A549 (cell line): Measurements from ENCODE around the gene MS4A4A. TPM values are rescaled to one million over a fixed set of nuclear protein-coding genes. Genes with fewer than 3 reads are reported as not detected.
A peak's percentile ranks its signal among the peaks of the same experiment; 100 is the strongest.

Experiments
- ATAC-seq, 2 experiments: fragments of 200-7000 bp in 1 of 2; fragments of >200 bp in 1 of 2; cut with Nextera tagmentation in 1 of 2; cut with Tn5 transposase in 1 of 2; 3 replicates each; pipeline versions ENCODE4 v1.8.0 to v1.9.1; 2018 to 2020; ENCODE audit warnings: mild to moderate bottlenecking in 1 of 2, moderate library complexity in 1 of 2
- CTCF ChIA-PET: fragments of 300-600 bp; sonication (Branson Sonifier 250); formaldehyde crosslinking; extraction: SDS; loops from one replicate; lab custom pipeline; 2021; ENCODE audit warnings: antibody characterized with exemption, inconsistent platforms; lab: Yijun Ruan, JAX
- POLR2A ChIA-PET: fragments of 350-600 bp; formaldehyde crosslinking; extraction: SDS; loops from one replicate; lab custom pipeline; 2021; ENCODE audit warnings: antibody characterized with exemption, inconsistent platforms; lab: Yijun Ruan, JAX
- DNase-seq, 2 experiments: peaks; one replicate each; pipeline versions ENCODE4 v3.0.0 to v3.0.0-alpha.2; 2011 to 2016; ENCODE audit warnings: low read depth in 1 of 2, low spot score in 1 of 2
- FAIRE-seq: peaks from 2 replicates; lab custom pipeline; 2011; peaks lifted over from hg19 to GRCh38; lab: Jason Lieb, UNC
- H3K27ac ChIP-seq, 2 experiments: fragments of >200 bp; sonication (Bioruptor Twin); formaldehyde crosslinking; 3 replicates each; pipeline ENCODE4 v1.5.1; 2016 to 2017
- H3K4me1 ChIP-seq: fragments of >200 bp; sonication (Bioruptor Twin); formaldehyde crosslinking; 3 replicates; pipeline ENCODE4 v1.6.1; 2016
- H3K4me2 ChIP-seq: fragments of >200 bp; sonication (Bioruptor Twin); formaldehyde crosslinking; 3 replicates; pipeline ENCODE4 v1.6.1; 2016
- H3K4me3 ChIP-seq: fragments of >200 bp; sonication (Bioruptor Twin); formaldehyde crosslinking; 3 replicates; pipeline ENCODE4 v1.5.1; 2016
- H3K9me3 ChIP-seq: fragments of >200 bp; sonication (Bioruptor Twin); formaldehyde crosslinking; 3 replicates; pipeline ENCODE4 v1.6.1; 2016
- CBX8 ChIP-seq: fragments of 200-600 bp; sonication (generic); IDR thresholded peaks from 2 replicates; pipeline ENCODE4 v1.6.1; 2016
- CEBPB ChIP-seq, 2 experiments: fragments of >200 bp in 1 of 2; sonication (Bioruptor Twin) in 1 of 2; formaldehyde crosslinking in 1 of 2; IDR thresholded peaks; 2 replicates each; pipeline ENCODE4 v1.6.1; 2012 to 2016
- CHD2 ChIP-seq: fragments of 150-350 bp; IDR thresholded peaks from 2 replicates; pipeline ENCODE4 v1.6.1; 2014; ENCODE audit warnings: low read length; ENCODE audit not compliant: partially characterized antibody
- EHF ChIP-seq: fragments of 250-450 bp; sonication (Bioruptor Pico); IDR thresholded peaks from 2 replicates; pipeline ENCODE4 v1.5.0; 2020; ENCODE audit warnings: mild to moderate bottlenecking
- EHMT2 ChIP-seq: fragments of 200-600 bp; sonication (generic); IDR thresholded peaks from 2 replicates; pipeline ENCODE4 v1.6.1; 2016; ENCODE audit warnings: antibody characterized with exemption, low read depth, mild to moderate bottlenecking, moderate library complexity
- ESRRA ChIP-seq: fragments of 150-350 bp; IDR thresholded peaks from 2 replicates; pipeline ENCODE4 v1.6.1; 2014; ENCODE audit warnings: mild to moderate bottlenecking, low read length, borderline replicate concordance
- FOSL2 ChIP-seq, 2 experiments: fragments of 450-650 bp in 1 of 2; fragments of >200 bp in 1 of 2; sonication (Bioruptor Twin) in 1 of 2; formaldehyde crosslinking; IDR thresholded peaks; 2 replicates each; pipeline versions ENCODE4 v1.5.0 to v1.6.1; 2016 to 2020; ENCODE audit warnings: mild to moderate bottlenecking in 1 of 2, moderate library complexity in 1 of 2
- GATA3 ChIP-seq: IDR thresholded peaks from 2 replicates; pipeline ENCODE4 v1.6.1; 2012; ENCODE audit warnings: borderline replicate concordance
- HOXB13 ChIP-seq: fragments of 250-450 bp; sonication (Bioruptor Pico); IDR thresholded peaks from 2 replicates; pipeline ENCODE4 v1.5.0; 2020; ENCODE audit warnings: low read depth, mild to moderate bottlenecking, moderate library complexity
- HOXB5 ChIP-seq: fragments of 250-450 bp; sonication (Bioruptor Pico); IDR thresholded peaks from 2 replicates; pipeline ENCODE4 v1.5.0; 2020; ENCODE audit warnings: mild to moderate bottlenecking, moderate library complexity
- MAZ ChIP-seq: fragments of 150-350 bp; IDR thresholded peaks from 2 replicates; pipeline ENCODE4 v1.6.1; 2014; ENCODE audit warnings: antibody characterized with exemption, low read depth, low read length, borderline replicate concordance
- MYC ChIP-seq: IDR thresholded peaks from 2 replicates; pipeline ENCODE4 v1.6.1; 2012; ENCODE audit warnings: mild to moderate bottlenecking, inconsistent platforms, low read length, improper control_type of control experiment, borderline replicate concordance
- PHF8 ChIP-seq: fragments of 200-600 bp; sonication (generic); IDR thresholded peaks from 2 replicates; pipeline ENCODE4 v1.6.1; 2016; ENCODE audit warnings: low read depth, mild to moderate bottlenecking, antibody characterized with exemption, moderate library complexity, borderline replicate concordance
- RARB ChIP-seq: fragments of 250-450 bp; sonication (Bioruptor Pico); IDR thresholded peaks from 2 replicates; pipeline ENCODE4 v1.8.0; 2021; ENCODE audit warnings: mild to moderate bottlenecking, moderate library complexity
- RFX5 ChIP-seq: fragments of 450-650 bp; IDR thresholded peaks from 2 replicates; pipeline ENCODE4 v1.7.1; 2014; ENCODE audit warnings: antibody characterized with exemption, mild to moderate bottlenecking, moderate library complexity
- SMC3 ChIP-seq: fragments of >200 bp; sonication (Bioruptor Twin); formaldehyde crosslinking; IDR thresholded peaks from 3 replicates; pipeline ENCODE4 v1.6.1; 2018; ENCODE audit warnings: inconsistent platforms
- WGBS: methylation state at CpG from one replicate; pipeline ENCODE4 v1.1.6; 2017; ENCODE audit errors: missing lambda C conversion rate; 5-methylcytosine and 5-hydroxymethylcytosine counted together
- polyA plus RNA-seq, 4 experiments: library from polyadenylated mRNA; depleted of rRNA in 3 of 4; stranded (reverse); fragments of >200 nt; fragmentation: RNase III in 1 of 4; extraction: RNeasy Plus Mini Kit Qiagen cat#74134 plus additional on column Dnase treatment in 1 of 4; gene quantifications; 2 replicates in 3 of 4; 3 replicates in 1 of 4; pipeline ENCODE4 v1.2.3, GENCODE V29; 2011 to 2017
- TF ChIP-seq, protein P1 (sequence below): IDR thresholded peaks from 2 replicates; pipeline ENCODE4 v1.6.1; 2012; ENCODE audit warnings: low read depth, borderline replicate concordance
- TF ChIP-seq, protein P2 (sequence below): fragments of 250-450 bp; sonication (Bioruptor Pico); IDR thresholded peaks from 2 replicates; pipeline ENCODE4 v1.5.0; 2020; ENCODE audit warnings: low read depth, mild to moderate bottlenecking, moderate library complexity
- TF ChIP-seq, protein P3 (sequence below): IDR thresholded peaks from 2 replicates; pipeline ENCODE4 v1.6.1; 2012
- TF ChIP-seq, protein P4 (sequence below): fragments of >200 bp; sonication (Bioruptor Twin); formaldehyde crosslinking; IDR thresholded peaks from 2 replicates; pipeline ENCODE4 v1.6.1; 2016
- TF ChIP-seq, protein P5 (sequence below): fragments of 450-650 bp; IDR thresholded peaks from 2 replicates; pipeline ENCODE4 v1.6.1; 2014; ENCODE audit warnings: antibody characterized with exemption

Gene MS4A4A
- polyA plus RNA-seq, 2 of the 4 experiments (the other 2 are of a cell fraction) = not detected

DNA sequence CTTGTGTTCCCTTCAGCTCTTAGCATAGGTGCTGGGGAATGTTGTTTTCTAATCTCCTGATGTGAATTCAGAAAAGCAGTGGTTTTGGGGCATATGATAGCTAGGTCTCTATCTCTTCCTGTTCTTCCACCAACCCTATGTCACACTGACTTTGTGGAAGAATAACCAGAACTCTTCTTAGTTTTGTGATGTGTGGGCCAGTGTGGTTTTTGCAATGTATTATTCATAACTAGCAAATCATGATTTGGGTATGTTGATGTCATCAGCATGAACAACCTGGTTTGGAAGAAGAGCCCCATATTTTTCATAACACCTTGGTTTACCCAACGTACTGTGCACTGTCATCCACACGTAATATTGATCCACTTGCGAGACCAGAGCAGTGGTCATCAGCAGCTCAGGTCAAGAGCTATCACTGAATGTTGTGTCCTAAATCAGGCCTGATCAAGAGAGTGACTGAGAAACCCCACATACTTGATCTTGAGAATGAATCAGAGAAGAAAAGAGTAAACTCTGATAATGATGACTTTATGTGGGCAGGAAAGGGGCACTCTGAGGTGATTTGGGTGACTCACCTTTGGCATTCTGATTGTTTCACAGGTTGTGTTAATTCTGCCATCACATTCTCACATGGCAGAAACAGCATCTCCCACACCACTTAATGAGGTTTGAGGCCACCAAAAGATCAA is 27.2 kb downstream of the MS4A4A start:
- FAIRE-seq (no peak), DNase-seq (no peak), ATAC-seq (no peak)
- TF ChIP-seq HOXB5 (CRISPR knock-in tag) (no peak), FOSL2 (IDR thresholded peaks at IDR 0.05) (no peak), FOSL2 (CRISPR knock-in tag; IDR thresholded peaks at IDR 0.05) (peak; percentile 7; the same call in 1 of the 2 replicates), RFX5 (no peak), EHMT2 (no peak)
- TF ChIP-seq, protein P1, sequence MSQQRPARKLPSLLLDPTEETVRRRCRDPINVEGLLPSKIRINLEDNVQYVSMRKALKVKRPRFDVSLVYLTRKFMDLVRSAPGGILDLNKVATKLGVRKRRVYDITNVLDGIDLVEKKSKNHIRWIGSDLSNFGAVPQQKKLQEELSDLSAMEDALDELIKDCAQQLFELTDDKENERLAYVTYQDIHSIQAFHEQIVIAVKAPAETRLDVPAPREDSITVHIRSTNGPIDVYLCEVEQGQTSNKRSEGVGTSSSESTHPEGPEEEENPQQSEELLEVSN = no peak
- no peak overlapping the region for H3K4me3 ChIP-seq
- CTCF ChIA-PET = interaction anchor here (0.9 to 1.1 kb wide), 2 partner anchors 12 to 27 kb away, joined by 3 read pairs; no protein-coding TSS in a partner anchor
- no peak overlapping the region for H3K27ac ChIP-seq
- 14% methylated on average over 3 of the region's 3 CpGs for WGBS
- no peaks in the 10 kb centered on the region for H3K9me3 ChIP-seq
- H3K4me2 ChIP-seq = no peak overlapping the region
- no peaks in the 10 kb centered on the region for H3K4me1 ChIP-seq
- POLR2A ChIA-PET = no interaction called here

DNA sequence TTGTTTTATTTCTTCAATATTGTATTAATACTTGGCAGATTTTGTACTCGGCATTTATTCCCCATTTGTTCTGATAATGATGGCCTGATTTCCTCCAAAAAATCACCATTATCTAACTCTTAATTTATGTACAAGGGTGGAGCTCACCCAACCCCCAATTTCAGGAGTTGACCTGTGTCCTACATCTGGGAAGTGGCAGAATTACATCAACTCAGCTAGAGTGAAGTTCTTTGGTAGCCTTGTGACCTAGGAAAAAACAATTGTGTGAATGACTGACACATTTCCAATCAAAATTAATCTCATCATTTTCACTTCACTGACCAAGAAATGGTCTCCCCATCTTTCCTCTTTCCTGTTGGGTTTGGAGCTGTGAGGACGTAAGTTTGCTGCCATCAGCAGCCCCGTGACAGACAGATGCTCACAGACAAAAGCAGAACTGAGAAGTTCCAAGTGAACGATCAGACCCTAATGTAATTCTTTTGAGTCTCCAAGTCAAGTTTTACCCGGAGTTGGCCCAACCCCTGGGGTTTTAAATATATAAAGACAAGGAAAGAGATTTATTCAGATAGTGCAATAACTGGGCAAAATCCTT is 30.0 kb downstream of the MS4A4A start:
- no peaks in the 10 kb centered on the region for H3K9me3 ChIP-seq
- 3% methylated on average over 5 of the region's 5 CpGs for WGBS
- H3K27ac ChIP-seq = no peak overlapping the region
- ChIA-PET CTCF (no interaction called here), POLR2A (no interaction called here)
- no peak overlapping the region for H3K4me3 ChIP-seq
- no peaks in the 10 kb centered on the region for H3K4me1 ChIP-seq
- H3K4me2 ChIP-seq = no peak overlapping the region
- no peak for TF ChIP-seq PHF8
- TF ChIP-seq GATA3 = no peak
- no peak for TF ChIP-seq FOSL2 (IDR thresholded peaks at IDR 0.05)
- TF ChIP-seq FOSL2 (CRISPR knock-in tag; IDR thresholded peaks at IDR 0.05) = no peak
- TF ChIP-seq HOXB13 (CRISPR knock-in tag) = no peak
- TF ChIP-seq MYC = no peak
- TF ChIP-seq, protein P2, sequence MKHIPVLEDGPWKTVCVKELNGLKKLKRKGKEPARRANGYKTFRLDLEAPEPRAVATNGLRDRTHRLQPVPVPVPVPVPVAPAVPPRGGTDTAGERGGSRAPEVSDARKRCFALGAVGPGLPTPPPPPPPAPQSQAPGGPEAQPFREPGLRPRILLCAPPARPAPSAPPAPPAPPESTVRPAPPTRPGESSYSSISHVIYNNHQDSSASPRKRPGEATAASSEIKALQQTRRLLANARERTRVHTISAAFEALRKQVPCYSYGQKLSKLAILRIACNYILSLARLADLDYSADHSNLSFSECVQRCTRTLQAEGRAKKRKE (CRISPR knock-in tag) = no peak
- no peak for TF ChIP-seq CBX8
- TF ChIP-seq, protein P3, sequence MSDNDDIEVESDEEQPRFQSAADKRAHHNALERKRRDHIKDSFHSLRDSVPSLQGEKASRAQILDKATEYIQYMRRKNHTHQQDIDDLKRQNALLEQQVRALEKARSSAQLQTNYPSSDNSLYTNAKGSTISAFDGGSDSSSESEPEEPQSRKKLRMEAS = no peak
- TF ChIP-seq, protein P4, sequence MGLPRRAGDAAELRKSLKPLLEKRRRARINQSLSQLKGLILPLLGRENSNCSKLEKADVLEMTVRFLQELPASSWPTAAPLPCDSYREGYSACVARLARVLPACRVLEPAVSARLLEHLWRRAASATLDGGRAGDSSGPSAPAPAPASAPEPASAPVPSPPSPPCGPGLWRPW = no peak
- TF ChIP-seq, protein P5, sequence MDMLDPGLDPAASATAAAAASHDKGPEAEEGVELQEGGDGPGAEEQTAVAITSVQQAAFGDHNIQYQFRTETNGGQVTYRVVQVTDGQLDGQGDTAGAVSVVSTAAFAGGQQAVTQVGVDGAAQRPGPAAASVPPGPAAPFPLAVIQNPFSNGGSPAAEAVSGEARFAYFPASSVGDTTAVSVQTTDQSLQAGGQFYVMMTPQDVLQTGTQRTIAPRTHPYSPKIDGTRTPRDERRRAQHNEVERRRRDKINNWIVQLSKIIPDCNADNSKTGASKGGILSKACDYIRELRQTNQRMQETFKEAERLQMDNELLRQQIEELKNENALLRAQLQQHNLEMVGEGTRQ = no peak
- no peak for TF ChIP-seq ESRRA
- no peak for TF ChIP-seq CEBPB (IDR thresholded peaks at IDR 0.05)
- TF ChIP-seq SMC3 = no peak
- TF ChIP-seq MAZ = no peak
- TF ChIP-seq CHD2 = no peak
- TF ChIP-seq RARB (CRISPR knock-in tag) = no peak
- no peak for TF ChIP-seq EHF (CRISPR knock-in tag)
- ATAC-seq = no peak
- no peak for FAIRE-seq
- DNase-seq = no peak
